Activated CD8-positive, alpha-beta memory T cell treated with anti-CD3 and anti-CD28 coated beads, Interleukin-2, amount 50 U/mL, for 4 hours (primary cell): ENCODE data around the gene SHISA3.
"Not testable (repeated sequence)": the region's sequence is repeated elsewhere in the genome, so short reads cannot be mapped to it uniquely, and the experiment has no call there.

Source experiments
- DNase-seq: peaks from one replicate; pipeline ENCODE4 v3.0.0-alpha.2; 2020

SHISA3 gene

DNA sequence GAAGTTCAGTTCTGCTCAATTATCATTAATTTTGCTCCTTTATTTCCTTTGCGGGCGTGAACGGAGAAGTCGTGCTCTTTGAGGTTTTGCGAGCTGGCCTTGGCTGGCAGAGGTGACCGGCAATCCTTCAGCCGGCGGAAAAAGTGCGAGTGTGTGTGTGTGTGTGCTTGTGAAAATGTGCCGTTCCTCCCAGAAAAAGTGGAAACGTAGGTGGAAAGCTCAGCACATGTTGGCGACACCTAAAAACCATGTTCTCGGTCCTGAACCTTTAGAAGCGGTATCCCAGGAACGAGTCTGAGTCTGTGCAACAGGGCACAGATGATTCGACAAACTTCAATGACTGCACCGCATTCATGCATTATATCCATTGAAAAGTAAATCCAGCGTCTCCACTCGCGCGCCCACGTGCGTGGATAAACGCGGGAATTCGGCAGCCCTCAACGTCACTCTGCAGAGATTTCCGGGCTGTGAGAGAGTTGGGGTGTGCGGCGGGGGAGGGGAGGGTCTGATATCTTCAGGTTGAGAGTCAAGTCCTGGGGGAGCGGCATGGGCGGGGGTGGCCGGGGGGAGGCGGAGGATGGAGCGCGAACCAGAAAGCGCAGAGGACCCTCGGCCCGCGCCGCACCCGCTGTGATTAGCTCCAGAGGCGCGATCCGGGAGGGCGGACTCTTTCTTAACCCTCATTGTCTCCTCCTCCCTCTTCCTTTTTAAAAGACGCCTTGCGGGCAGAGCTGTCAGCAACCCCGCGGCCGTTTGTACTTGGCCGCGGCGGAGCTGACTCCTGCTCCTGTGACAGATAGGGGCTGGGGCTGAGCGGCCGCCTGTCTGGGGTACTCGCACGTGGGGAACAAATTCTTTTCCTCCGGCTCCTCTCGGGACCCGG lies at the start of gene SHISA3:
Gene SHISA3, plus strand, starts transcription at position 737 of the 883 bp plus-strand sequence. CDS start 569 bp downstream, outside the sequence.
- DNase-seq, result no peak

DNA sequence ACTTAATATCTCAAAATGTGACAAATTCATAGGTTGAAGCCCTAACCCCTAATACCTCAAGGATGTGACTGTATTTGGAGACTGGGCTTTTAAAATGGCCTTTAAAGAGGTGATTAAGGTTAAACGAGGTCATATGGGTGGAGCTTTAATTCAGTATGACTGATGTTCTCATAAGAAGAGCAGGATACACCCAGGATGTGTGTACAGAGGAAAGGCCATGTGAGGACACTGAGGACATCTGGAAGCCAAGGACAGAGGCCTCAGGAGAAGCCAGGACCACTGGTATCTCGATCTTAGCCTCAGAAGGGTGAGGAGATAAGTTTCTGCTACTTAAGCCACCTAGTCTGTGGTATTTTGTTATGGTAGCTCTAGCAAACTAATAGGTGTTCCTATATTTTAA lies 49.0 kb upstream of the SHISA3 start:
- no peak for DNase-seq

DNA sequence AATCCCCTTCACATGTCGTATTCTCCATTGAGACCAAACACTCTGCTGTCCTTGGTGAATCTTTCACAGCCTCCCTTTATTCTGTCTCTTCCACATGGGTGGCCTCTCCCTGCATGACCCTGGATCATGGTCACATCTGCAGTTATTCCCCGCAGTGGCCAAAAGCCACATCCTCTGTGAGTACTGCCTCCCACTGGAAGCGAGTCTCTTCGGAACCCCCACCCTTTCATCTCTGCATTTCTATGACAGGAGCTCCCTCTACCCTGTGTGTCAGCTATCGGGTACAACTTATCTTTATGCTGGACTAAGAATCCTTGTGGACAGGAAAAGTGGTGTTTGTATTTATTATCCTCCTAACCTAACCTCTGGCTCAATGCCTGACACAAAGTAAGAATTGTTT lies 48.6 kb upstream of the SHISA3 start:
- no peak for DNase-seq

DNA sequence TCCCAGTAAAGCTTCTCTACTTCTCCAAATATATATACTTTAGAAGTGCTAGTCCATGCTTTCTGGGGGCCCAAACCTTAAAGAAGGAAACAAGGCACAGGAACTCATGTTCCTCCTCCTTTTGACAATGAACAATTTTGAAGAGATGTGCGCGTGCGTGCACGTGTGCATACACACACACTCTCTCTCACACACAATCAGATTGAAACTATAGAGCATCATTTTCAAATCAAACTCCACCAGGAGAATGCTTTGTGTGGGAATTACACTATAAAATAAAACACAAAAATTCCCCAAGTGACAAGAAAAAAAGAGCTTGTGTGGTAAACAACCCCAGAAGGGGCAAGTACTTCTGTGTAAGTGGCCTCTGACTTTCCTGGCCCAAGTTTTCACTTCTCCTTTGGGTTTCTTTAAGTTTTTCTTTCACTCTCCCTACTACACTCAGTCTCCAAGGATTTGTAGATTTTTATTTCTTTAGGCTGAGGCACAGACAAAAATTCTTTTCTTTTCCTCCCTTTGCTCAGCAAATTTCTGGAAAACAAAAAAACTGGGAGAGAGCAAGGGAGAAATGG lies 46.6 kb upstream of the SHISA3 start:
- no peak for DNase-seq

DNA sequence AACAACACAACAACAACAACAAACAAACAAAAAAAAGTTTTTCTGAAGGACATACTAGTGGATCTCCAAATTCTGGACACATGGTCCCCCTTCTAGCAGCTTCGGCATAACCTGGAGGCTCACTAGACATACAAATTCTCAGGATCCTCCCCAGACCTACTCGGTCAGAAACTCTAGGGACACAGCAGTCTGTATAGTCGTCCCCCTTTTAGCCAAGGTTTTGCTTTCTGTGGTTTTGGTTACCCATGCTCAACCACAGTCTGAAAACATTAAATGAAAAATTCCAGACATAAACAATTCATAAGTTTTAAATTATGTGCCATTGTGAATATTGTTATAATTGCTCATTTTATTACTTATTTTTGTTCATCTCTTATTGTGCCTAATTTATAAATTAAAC lies 45.2 kb upstream of the SHISA3 start:
- no peak for DNase-seq

DNA sequence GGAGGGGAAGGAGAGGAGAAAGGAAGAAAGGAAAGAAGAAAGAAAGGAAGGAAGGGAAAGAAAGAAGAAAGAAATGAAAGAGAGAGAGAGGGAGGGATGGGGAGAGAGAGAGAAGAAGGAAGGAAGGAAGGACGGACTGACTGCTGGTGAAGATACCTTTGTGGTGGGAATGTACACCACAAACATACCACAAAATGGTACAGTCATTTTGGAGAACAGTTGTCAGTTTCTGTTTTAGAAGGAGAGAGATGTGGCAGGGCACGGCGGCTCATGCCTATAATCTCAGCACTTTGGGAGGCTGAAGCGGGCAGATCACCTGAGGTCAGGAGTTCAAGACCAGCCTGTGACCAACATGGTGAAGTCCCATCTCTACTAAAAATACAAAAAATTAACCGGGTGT lies 40.0 kb upstream of the SHISA3 start:
- no peak for DNase-seq

DNA sequence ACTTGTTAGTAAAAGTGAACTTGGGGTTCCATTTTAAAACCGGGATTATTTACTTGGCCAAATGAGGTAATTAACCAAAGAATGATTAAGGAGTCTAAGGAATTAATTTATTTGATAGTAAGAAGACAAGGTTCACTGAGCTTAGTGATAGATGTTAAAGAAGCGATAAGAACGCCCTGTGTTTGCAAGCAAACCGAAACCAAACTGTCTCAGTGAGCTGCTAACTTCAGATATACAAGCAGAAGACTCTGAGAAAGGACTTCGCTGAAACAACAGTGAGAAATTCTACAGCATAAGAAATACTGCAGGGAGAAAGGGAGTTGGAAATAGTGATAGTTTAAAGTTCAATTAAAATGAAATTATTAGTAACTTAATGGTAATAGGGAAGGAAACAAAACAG lies 37.6 kb upstream of the SHISA3 start:
- no peak for DNase-seq

DNA sequence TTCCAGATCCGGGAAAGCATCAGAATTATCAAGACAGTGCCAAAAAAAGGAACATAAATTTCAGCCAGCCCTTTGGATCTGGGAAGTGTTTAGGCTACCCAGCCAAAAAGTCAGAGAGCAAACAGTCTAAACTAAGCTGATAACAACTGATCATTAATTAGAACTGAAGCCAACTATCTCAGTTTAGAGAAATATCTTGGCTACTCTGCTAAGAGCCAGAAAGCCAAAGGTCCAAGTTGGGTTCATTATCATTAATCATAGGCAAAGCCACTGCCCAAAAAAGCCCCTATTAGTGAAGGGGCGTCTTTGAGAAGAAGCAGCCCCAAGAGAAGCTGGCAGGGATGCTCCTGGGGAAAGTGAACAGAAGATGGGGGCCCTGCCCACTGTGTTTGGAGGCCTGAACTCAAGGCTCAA lies 37.0 kb upstream of the SHISA3 start:
- DNase-seq, result no peak

DNA sequence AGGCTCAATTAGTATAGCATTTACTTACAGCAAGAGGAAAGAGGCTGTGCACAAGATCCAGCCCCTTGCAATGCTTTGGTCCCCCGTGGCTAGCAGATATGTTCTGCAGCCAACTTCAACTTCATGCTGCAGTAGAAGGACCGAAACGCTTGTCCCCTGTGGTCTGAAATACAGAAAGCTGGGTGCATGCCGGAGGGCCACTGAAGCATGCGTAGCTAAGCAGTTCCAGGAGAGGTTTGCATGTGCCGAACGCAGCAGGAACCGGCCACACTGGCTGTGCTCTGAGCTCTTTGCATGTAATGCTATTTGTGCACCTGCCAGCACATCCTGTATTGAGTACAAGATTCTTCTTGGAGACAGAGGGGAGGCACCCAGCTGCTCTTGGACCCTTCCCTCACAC lies 35.8 kb upstream of the SHISA3 start:
- DNase-seq, result no peak

DNA sequence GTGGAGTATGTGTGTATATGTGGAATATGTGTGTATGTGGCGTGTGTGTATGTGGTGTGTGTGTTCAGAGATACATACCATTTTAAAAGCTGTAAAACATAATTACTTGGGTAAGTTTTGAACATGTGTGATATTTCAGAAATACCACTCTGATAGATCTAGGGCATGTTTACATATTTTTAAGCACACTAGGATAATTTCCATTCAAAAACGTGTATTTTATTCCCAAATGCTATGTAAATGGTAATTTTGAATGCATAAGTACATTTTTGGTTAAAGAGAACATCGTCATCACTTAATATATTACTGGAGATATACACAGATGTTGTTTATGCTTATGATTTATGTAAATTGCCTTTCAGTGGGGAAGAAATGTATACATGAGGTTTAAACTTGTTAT lies 34.7 kb upstream of the SHISA3 start:
- DNase-seq, result no peak

DNA sequence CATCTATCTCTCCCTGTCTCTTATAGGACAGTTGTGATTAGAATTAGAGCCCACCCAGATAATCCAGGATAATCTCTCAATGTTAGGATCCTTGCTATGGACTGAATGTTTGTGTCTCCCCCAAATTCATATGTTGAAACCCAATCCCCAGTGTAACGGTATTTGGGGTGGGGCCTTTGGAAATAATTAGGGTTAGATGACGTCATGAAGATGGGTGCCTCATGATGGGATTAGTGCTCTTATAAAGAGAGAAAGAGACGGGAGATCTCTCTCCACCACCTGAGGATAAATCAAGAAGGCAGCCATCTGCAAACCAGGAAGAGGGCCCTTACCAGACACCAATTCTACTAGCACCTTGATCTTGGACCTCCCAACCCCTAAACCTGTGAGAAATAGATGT lies 33.7 kb upstream of the SHISA3 start:
- no peak for DNase-seq

DNA sequence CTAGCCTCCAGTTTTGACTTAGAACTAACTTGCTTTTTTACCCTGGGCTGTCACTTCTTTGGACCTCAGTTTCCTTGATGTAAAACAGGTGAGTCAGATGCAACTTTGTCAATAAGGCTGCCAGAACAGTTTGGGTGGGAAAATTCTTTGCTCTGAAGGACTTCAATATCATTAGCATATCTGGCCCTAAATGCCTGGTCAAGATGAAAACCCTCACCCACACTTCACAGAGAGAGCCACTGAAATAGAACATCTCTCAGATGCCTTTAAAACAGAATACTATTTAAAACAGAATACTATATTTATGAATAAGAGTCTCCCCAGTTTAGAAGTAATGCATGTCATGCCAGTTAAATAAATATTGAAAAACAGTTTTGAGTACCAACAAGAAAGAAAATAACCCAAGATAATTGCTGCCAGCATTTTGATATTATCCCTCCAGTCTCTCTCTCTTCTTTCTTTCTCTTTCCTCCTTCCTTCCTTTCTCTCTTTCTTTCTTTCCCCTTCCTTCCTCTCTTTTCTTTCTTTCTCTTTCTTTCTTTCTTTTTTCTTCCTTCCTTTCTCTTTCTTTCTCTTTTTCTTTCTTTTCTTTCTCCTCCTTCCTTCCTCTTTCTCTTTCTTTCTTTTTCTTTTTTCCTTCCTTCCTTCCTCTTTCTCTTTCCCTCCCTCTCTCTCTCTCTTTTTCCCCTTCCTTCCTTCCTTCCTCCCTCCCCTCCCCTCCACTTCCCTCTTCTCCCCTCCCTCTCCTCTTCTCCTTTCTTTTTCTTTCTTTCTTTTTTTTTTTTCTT lies 32.8 kb upstream of the SHISA3 start:
- DNase-seq, result no peak

DNA sequence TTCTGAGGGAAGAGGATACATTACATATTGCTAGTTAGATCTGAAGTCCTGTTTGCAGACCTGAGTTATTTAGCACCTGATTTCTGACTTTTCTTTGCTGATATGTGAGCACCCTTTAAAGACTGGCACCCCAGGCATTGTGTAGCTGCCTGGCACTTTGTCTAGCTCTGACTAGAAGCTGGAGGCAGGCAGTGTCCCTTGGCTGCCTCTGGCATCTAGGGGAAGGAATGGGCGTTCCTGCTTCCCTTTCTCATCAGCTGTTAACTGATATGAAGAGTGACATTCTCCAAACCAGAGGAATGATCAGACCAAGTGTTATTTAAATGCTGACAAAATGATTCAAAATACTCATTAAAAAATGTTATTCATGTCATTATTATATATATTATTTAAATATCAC lies 30.3 kb upstream of the SHISA3 start:
- no peak for DNase-seq

DNA sequence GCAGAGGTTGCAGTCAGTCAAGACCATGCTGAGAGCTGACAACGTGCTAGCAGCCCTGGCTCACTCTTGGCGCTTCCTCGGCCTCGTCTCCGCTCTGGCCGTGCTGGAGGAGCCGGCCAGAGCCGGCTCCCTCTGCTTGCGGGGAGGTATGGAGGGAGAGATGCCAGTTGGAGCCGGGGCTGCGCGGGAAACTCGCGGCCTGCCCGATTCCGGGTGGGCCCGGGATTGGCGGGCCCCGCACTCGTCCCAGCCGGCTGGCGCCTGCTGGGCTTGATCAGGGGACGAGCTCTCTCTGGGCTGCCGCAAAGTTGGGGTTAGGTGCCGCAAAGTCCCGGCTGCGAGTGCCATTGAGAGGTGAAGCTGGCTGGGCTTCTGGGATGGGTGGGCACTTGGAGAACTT lies 27.8 kb upstream of the SHISA3 start:
- DNase-seq, result no peak

DNA sequence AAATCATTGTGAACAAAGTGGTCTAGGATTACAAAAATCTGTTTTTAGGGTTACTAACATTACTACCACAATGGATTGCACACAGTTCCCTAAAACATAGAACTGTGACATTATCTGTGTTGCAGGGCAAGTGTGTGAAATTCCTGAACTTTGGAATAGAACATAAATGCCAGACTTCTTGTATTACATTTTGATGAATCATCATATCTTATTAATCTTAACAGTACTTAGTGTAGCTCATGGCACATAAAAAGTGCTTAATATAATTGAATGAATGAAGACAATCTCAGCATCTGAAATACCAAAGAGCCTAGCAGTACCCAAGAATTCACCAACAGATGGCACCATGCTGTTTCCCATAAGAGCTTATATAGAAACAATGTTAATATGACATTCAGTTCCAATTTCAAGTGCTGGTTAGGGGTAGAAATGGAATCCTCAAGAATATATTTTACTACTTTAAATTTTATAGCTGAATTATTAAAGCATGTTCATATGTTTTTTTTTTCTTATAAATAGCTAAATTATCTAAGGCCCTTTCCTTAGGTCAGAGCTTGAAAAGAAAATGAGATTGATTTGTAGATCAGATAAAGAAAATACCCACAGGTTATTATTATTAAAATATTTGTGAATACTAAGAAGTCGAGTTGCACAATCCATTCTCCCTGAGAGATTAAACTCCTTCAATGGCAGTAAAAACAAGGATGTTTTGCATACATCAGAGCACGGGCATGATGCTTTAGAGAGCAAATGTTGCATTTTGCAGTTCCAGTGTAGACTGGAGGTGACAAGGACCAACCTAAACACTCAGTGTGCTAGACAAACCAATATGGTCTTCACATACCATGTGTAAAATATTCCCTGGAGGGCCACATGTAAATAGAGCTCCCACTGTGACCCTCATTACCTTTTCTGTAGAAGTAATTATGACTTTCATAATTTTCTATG lies 25.7 kb upstream of the SHISA3 start:
- DNase-seq, result no peak

DNA sequence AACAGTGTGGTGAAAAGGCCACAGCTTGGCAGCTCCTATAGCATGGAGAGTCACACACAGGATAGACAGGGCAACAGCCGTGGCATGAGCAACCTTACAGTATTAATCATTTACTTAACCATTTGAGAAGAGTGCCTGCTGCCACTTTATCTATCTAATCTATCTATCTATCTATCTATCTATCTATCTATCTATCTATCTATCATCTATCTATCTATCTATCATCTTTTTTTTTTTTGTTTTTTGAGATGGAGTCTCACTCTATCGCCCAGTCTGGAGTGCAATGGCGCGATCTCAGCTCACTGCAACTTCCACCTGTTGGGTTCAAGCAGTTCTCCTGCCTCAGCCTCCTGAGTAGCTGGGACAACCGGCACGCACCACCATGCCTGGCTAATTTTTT lies 25.0 kb upstream of the SHISA3 start:
- DNase-seq, result not testable (repeated sequence)

DNA sequence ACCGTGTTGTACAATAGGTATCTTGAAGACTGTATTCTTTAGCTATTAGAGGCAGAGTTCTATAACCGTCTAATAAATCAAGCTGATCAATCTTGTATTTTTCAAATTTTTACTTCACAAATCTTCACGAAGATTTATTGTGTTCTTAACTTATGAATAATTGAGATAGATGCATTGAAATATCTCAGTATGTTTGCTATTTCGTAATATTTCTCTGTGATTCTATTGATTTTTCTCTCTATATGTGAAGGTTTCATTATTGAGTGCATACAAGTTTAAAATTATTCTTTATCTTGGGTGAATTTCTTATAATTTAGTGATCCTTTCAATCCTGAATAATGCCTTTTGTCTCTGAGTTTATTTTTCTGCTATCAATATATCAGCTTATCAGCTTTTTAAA lies 19.8 kb upstream of the SHISA3 start:
- DNase-seq, result no peak

DNA sequence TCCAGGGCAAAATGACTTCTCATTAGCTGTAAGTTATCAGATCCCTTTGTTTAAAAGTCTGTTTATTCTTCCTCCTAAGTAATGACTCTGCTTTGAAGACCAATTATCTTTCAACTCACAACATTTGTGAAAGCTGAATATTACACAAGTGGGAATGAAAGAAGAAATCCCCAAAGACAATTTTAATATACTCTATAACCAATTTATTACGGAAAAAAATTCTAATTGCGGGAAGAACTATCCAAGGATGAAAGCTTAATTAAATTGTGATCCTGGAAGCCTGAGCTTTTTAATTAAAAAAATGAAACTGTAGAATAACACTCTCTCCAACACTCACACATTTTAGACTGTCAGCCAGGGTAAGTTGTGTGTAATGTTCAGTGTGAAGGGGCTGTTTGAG lies 15.6 kb upstream of the SHISA3 start:
- DNase-seq, result no peak

DNA sequence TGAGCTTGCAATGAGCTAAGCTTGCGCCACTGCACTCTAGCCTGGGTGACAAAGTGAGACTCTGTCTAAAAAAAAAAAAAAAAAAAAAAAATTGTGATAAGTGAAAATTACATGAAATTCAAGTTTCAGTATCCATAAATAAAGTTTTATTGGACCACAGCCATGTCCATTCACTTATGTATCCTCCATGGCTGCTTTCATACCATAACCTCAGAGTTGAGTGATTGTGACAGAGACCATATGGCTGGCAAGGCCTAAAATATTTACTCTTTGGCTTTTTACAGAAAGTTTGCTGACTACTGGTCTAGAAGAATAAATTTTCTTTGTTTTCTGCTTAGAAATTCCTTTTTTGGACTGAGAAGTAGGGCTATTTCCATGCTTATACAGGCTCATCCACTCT lies 11.8 kb upstream of the SHISA3 start:
- DNase-seq, result no peak

DNA sequence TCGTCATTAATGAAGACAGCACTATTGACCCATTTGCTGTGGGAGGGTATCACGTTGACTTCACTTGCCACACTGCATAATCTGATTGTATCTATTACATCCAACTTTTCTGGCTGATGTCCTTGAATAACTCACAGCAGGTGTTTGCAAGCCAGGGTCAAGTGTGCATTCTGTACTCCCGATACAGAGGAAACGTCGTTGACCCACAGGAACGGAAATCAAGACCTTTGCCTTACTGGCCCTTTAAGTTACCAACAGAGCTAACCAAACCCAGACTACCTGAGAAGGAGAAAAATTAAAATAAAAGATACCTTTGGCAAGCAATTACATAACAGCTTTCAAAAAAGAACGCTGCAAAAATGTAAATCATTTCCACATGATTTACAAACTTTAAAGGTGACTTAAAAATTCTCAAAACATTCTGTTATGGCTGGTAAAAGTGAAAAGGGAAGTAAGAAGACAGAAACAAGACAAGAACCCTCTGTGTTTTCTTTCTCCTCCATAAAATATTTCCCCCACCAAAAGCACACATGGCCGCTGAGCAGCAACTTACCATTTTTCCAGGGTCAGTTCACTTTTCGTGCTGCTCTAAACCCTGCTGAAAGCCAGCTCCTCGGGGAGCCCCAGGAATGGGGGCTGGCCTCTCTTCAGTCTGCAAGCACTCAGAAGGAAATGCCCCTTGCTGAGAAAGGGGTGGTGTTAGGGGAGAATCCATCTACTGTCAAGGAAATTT lies 6.5 kb upstream of the SHISA3 start:
- DNase-seq, result no peak

DNA sequence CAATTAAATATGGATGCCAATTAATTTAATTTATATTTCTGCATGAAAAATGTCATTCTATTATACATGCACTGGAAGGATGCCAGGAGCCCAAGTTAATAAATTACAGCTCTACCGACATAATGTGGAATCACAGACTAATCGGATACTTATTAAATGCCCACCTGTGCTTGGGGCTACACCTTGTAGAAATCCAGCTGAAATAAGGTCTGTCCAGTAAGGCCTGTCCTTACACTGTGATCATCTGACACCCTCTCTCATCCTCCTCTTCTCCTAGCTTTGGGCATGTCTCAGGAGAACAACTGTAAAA lies 6.0 kb upstream of the SHISA3 start:
- no peak for DNase-seq

DNA sequence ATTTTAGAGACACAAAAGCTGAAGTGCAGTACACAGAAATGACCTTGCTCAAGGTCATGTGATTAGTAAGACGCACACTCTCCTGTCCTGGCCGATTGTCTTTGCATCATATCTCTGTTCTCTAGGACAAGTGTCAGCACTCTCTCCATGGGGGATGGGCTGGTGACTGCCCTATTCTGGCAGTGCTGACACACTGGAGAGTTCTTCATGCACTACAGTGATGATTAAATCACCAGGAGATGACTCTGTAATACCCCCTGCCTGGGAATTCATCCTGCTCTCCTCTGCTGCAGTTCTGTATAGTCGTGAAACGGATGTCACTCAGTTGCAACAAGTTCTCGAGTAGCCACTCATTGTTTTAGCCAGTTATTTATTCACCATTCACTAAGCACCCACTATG lies 5.3 kb upstream of the SHISA3 start:
- no peak for DNase-seq
